Activated CD4-positive, alpha-beta T cell treated with anti-CD3 and anti-CD28 coated beads, Interleukin-2, amount 50 U/mL, for 48 hours (primary cell): ENCODE data around the gene ZRANB1.

Source experiments
- DNase-seq, 2 experiments: peaks; one replicate each; pipeline ENCODE4 v3.0.0-alpha.2; 2020

The ZRANB1 gene

GRCh38 chr10:124996127-124996853 is 54.4 kb downstream of the ZRANB1 start:
- no peak for DNase-seq

- DNase-seq: no peak
Measured at GRCh38 chr10:124996854-124997215, 54.9 kb downstream of the ZRANB1 start.

- no peak for DNase-seq
Measured at GRCh38 chr10:124997306-124997705, 55.4 kb downstream of the ZRANB1 start.

DNA sequence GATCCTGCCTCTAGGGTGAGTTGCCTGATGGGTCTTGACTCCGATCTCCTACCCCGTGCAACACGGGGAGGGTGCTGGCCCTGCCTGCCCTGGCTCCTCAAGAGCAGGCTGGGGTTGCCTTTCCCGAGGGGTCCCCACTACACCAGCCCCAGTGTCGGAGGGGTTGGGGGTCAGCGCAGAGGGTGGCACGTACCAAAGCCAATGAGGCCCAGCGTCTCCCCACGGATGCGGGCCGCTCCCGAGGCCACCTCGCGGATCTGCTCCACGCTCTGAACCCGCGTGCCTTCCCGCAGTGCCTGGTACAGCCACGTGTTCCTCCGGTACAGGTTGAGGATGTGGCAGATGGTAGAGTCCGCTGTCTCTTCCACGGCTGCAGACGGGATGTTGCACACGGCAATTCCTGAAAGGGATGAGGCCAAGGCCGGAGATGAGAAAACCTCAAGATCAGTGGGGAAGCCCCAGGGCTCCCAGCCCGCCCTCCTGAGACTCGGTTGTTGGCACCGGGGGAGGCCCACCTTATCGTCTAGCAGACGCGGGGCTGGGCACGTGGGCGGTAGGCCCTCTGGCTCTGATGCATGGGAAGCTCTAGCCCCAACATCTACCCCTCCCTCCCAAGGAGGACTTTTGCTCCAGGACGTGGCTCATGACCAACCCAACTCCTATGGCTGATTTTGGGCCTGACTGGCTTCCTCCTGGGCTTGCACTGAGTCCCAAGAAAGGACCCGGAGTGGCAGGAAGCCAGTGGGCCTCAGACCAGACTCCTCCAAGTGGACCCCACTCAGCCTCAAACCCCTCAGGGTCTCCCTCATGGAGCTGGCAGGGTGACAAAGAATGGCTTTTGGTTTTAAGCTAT is 56.1 kb downstream of the ZRANB1 start:
- no peak for DNase-seq

- DNase-seq: no peak
Measured at GRCh38 chr10:124998624-124999291, 56.8 kb downstream of the ZRANB1 start.

- no peak for DNase-seq
Measured at GRCh38 chr10:124999433-125000365, 57.8 kb downstream of the ZRANB1 start.

DNA sequence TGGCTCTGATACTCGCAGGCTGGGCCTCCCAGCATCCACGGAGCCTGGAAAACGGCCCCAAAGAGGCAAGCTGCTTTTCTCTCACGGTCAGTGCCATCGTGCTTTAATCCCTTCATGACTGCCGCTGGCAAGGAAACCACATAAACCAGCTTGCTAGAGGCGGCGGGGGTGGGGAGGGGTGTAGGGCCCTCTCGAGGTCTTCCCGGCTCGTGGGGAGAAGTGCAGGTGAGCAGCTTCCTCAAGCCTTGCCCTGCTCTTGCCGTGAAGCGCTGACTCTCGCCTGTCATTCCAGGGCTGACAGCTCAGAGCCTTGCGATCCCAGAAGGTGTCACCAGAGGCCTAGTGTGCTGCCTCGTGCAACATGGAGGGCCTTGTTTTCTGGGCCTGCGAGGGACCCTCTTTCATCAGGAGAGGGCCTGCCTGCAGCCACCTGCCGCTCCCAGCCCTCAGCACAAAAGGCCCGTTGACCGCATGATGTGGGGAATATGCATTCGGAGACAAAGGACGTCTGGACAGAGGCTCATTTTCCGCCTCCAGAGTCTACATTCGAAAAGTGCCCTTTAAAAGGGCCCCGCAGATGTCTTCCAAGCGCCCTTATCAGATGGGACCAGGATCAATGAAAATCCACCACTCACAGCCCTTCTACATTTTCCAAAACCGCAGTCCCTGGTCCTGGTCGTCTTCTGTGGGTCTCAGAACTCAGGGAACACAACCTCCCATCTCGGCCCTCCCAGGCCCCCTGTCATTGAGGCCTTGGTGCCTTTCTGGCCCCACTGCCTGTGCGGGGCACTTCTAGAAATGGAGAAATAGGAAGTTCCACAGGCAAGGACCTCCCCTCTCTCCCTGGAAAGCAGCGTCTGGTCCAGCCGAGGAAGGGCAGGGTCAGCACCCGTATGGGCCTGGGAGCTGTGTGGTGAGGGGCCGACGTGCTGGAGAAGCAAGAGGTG is 58.7 kb downstream of the ZRANB1 start:
- no peak for DNase-seq

GRCh38 chr10:125001313-125002046 is 59.6 kb downstream of the ZRANB1 start:
- DNase-seq: no peak

DNA sequence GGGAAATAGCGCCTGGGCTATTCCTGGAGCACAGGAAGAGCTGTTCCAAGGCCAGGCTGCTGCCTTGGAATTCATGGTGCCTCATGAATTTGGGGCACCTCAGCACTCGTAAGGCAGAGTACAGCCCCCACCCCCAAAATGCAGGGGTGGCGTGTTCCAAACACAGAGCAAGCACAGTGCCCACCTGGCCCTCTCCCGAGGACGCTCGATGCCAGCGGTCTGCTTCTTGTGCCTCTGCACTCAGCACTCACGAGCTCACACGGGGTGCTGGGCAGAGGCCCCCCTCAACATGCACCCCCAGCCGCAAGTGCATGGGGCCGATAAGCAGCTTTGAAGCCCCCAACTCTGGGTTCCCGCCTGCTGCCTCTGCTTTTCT is 60.1 kb downstream of the ZRANB1 start:
- DNase-seq: no peak

DNA sequence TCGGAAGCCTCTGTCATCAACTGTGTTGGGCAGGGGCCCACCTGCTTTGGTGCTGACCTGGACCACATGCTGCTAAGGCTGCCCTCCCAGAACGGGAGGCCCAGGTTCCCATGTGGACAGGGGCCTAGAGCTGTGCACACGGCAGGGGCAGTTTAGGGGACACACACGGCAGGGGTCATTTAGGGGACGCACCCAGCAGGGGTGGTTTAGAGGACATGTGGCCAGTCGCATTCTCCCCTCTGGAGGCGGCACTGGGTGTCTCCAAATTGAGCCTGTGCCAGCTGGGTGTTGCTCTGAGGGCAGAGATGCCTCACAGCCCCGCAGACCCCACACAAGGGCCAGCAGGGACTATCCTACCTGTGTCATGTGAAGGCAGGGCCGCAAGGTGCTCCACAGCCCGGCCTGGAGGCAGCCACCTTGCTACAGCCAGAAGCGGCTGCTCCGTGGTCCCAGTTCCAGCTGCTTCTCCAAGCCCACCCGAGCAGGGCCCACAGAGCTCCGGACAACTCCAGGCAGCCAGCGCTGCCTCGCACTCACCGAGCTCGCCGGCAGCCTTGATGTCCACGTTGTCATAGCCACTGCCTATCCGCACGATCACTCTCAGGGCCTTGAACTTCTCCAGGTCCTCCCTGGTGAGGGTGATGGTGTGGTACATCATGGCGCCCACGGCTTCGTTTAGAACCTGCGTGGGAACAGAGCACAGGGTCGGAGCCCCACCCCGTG is 60.7 kb downstream of the ZRANB1 start:
- DNase-seq: no peak

DNA sequence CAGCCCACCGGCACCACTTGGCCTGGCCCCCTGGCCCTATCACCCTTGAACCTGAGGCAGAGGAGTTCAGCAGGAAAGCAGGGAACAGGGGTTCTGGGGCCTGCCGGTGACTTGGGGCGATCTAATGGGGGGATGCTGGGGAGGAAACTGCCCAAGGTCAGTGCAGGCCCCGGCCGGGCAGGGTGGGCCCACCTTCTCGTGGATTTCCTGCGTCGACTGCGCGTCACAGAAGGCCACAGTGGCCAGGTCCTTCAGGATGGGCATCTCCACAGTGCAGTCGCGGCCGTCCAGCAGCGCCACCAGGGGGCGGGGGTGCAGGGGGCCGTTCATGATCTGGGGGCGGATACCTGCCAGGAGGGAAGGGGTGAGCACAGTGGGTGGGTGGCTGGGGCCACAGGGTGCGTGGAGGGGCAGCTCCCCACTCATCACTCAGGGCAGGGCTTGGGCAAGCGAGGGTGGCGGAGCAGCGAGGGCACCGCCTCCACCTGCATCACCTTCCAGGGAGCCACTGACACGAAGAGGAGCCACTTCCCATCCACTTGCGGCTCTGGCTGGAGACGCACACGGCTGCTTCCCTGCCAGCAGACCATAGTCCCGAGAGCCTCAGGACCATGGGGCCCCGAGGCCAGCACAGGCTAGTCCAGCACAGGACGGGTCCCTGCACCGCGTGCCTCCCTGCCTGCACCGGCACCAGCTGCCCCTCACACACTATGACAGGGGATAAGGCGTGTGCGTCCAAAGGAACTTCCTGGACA is 61.4 kb downstream of the ZRANB1 start:
- no peak for DNase-seq

DNA sequence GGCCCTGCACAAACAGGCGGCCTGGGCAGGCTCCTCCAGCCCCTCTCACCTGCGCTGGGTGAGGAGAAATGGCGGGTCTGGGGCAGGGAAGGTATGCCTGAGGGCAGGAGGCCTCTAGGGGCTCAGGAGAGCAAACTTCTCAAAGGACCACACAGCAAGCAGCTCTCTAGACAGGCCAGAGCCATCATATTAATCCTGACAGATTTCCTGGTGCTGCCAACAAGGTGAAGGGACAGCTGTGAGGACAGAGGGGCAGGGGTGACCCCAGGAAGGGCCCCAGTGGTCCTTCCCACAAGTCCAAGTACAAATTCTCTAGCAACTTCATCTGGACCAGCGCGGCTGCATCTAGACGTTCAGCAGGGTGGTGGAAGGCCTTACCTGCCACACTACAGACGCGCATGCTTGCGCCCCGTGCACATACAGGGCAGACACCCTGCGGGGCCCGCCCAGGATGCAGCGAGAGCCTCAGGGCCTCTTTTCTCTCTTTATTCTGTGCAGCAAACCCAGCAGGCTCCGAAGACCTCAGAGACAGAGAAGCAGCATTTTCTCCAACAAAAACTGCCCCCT is 62.1 kb downstream of the ZRANB1 start:
- no peak for DNase-seq

- DNase-seq: no peak
Measured at GRCh38 chr10:125004571-125005311, 62.8 kb downstream of the ZRANB1 start.

DNA sequence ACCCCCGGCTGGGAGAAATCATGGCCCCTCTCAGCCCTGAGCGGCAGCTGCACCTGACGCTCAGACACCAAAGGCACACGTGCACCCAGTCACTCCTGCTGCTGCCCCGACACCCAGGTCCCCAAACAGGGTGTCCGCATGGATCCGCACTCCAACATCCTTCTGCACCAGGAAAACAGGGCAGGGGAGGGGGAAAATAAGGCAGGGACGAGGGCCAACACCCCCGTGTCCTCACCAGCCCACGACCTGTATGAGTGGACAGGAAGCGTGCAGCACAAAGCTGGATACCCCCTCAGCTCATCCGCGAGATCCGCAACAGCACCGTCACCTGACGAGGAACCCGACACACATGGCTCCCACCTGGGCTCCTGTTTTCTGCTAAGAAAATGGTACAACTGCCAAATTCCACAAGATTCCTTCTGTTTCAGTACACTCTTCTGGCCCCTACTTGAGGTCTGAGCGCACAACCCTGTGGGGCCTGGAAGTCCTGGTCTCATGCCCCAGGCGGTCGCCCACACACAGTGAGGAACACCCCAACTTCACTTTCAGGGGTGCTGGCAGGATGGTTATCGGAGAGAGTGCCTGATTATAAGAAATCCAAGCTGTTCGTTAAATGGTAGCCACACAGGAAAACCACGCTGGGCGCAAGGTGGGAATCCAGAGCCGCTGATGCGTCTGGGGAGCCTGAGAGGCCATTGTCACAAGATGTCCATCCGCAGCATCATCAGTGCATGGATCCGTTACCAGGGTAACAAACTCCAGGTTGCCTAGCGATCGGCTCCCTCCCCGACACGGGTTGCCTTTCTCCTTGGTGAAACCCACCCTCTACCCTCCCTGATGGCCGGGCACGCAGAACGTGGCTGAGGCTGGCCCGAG is 63.6 kb downstream of the ZRANB1 start:
- DNase-seq: no peak

DNA sequence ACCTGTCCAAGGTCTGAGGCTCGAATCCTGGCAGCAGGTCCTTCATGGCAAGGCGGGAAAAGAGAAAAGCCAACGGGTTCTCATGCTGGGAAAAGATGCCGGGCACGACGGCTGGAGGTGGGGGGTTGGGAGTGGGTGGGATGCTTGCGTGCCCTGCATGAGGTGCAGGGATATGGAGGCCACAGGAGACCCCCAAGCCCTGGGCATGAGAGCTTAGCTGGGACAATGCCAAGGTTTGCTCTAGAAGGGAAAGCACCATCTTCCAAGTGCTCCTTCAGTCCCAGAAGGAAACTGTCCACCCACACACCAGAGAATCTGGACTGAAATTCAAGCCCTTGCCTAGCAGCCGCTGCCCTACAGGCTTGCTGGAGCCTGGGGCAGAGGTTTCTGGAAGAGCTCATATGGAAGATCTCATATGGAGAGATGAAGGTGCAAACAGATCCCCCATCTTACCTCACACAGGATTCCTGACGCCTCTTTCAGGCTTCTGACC is 64.3 kb downstream of the ZRANB1 start:
- DNase-seq: no peak

- no peak for DNase-seq
Measured at GRCh38 chr10:125006921-125007426, 65.1 kb downstream of the ZRANB1 start.

- DNase-seq: no peak
Measured at GRCh38 chr10:125007436-125007835, 65.5 kb downstream of the ZRANB1 start.
